Gastrocnemius medialis (tissue), 4 donors: ENCODE measurements around the gene DCAF5.

ENCODE experiments used
- POLR2A ChIP-seq, 2 donors: fragments of 450-650 bp; IDR thresholded peaks; one replicate each; pipeline ENCODE4 v1.6.1; 2017; ENCODE audit warnings: antibody characterized with exemption in 2 of 2, mild to moderate bottlenecking in 2 of 2, moderate library complexity in 2 of 2
- TF ChIP-seq, protein P1 (sequence below), 5 experiments: fragments of 450-650 bp in 3 of 5; fragments of 200-600 bp in 2 of 5; sonication (generic) in 2 of 5; IDR thresholded peaks in 4 of 5; conservative IDR thresholded peaks in 1 of 5; 1 replicate in 4 of 5; 2 replicates in 1 of 5; pipeline ENCODE4 v1.5.1; 2016 to 2019; ENCODE audit warnings: antibody characterized with exemption in 5 of 5, mild to moderate bottlenecking in 3 of 5, moderate library complexity in 3 of 5

DNA sequence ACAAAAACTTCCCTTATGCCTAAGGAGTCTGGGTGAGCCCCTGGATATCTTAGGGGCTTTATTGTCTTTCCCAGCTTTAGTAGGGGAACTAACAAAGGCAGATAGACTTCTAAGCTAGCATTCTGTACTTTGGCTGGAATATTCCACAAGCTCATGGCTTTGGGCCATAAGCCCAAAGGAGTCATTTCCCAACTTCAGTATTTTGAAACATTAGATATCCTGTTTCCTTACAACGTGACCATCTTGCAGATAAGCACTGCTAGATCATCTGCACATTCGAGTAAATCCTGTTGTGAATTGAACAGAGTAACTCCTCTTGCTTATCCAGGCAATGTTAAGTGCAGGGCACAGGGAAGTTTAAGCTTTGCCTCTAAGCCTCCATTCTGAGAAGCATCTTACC, 103.2 kb downstream of the DCAF5 start:
- peak in 1 of 2 donors; percentile 43 for TF ChIP-seq POLR2A (IDR thresholded peaks at IDR 0.05)
- TF ChIP-seq, protein P1, sequence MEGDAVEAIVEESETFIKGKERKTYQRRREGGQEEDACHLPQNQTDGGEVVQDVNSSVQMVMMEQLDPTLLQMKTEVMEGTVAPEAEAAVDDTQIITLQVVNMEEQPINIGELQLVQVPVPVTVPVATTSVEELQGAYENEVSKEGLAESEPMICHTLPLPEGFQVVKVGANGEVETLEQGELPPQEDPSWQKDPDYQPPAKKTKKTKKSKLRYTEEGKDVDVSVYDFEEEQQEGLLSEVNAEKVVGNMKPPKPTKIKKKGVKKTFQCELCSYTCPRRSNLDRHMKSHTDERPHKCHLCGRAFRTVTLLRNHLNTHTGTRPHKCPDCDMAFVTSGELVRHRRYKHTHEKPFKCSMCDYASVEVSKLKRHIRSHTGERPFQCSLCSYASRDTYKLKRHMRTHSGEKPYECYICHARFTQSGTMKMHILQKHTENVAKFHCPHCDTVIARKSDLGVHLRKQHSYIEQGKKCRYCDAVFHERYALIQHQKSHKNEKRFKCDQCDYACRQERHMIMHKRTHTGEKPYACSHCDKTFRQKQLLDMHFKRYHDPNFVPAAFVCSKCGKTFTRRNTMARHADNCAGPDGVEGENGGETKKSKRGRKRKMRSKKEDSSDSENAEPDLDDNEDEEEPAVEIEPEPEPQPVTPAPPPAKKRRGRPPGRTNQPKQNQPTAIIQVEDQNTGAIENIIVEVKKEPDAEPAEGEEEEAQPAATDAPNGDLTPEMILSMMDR (IDR thresholded peaks at IDR 0.05 in 4 of 5, conservative IDR thresholded peaks at IDR 0.05 in 1 of 5) = no peak
